NCI-H2196 treated with DMSO at 0.1 percent for 48 hours (cell line): ENCODE data around the gene CCDC88B.
"Not testable (repeated sequence)": the region's sequence is repeated elsewhere in the genome, so short reads cannot be mapped to it uniquely, and the experiment has no call there.

Experiments
- DNase-seq: peaks from one replicate; lab custom pipeline; 2025; ENCODE audit not compliant: unreplicated experiment; lab: John Stamatoyannopoulos, UW

The CCDC88B gene

DNA sequence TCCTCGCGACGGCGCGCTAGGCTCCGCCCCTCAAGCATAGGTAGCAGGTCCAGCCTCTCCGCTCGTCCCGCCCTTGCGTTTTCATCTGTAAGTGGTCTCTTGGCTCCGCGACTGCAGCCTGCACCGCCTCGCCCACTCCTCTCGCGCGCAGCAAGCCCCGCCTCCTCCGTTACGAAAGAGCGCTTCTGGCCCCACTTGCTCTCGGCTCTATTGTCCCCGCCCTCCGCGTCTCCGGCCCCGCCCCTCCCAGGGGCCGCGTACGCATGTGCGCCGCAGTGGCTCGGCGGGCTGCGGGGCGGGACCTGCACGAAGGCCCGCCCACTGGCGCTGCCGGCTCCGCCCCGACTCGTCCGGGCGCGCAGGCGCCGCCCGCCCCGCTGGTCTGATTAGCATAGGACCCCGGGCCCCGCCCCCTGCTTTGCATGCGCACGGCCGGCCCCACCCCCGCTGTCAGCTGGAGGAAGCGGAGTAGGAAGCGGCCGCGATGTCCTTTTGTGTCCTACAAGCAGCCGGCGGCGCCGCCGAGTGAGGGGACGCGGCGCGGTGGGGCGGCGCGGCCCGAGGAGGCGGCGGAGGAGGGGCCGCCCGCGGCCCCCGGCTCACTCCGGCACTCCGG lies 34.8 kb upstream of the CCDC88B start, which contains the start of gene ESRRA:
ESRRA (plus strand) TSS at position 450 of the 616 bp plus-strand sequence. CDS start 1,656 bp downstream, outside the sequence.
- peak; percentile 100 for DNase-seq

DNA sequence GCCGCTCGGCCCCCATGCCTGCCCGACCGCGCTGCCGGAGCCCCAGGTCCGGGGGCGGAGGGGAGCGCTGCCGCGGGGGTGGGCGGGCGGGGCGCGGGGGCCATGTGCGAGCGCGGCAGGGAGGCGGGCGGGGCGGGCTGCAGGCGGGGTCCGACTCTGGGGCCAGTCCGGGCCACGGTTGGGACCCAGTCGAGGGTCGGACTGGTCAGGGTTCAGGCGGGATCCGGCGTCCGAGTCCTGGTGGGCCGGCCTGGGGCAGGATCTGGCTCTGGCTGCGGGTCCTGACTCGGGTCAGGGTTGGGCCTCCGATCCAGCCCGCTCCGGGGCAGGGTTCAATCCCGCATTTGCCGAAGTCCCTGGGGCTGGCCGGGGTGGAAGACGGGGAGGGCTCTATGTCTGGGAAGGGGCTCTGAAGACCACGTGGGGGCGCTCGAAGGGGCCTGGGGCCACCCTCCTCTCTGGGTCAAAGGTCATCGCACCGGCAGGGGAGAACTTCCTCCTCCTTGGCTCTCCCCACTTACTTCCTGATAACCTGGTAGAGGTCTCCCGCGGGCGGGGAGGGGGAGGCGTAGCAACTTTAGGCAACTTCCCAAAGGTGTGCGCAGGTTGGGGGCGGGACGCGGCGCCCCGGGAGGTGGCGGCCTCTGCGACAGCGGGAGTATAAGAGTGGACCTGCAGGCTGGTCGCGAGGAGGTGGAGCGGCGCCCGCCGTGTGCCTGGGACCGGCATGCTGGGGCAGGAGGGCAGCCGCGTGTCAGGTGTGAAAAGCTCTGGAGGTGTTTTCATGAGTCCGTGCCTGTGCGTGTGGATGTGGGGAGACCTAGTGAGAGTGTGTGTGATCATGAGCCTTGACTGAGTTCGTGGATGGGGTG lies 34.1 kb upstream of the CCDC88B start:
- peak; percentile 40 for DNase-seq

DNA sequence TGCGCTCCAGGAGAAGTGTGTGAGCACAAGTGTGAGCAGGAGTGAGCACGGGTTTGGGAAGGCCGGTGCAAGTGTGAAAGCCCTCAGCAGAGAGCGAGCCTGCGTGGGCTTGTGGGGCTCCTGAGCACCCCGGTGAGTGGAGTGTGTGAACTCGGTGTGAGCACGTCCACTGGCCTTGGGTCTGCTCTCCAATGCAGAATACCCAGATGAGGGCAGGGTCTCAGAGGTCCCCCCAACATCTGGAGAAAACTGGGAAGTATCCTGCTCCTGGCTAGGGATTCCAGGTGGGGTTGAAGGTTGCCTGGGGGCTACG lies 33.5 kb upstream of the CCDC88B start:
- DNase-seq, result no peak

DNA sequence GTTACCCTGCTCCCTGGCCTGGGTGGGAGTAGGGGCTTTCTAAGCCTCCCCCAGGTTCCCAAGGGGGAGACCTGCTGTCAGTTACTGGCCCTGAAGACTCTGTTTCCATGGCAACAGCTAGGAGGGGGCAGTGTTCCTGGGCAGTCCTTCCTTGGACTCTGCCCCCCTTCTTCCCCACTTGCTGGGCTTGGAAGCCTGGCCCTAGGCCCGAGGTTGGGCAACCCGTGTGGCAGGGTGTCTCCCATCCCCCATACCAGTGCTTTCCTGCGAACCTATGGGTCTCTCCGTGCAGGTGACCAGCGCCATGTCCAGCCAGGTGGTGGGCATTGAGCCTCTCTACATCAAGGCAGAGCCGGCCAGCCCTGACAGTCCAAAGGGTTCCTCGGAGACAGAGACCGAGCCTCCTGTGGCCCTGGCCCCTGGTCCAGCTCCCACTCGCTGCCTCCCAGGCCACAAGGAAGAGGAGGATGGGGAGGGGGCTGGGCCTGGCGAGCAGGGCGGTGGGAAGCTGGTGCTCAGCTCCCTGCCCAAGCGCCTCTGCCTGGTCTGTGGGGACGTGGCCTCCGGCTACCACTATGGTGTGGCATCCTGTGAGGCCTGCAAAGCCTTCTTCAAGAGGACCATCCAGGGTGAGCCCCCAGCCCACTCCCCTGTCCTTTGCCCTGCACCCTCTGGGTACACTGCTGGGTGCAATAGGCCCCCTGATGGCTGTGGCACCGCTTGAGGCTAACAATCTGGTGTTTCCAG lies 33.0 kb upstream of the CCDC88B start:
- DNase-seq, result no peak

GRCh38 chr11:64307795-64308194 lies 32.2 kb upstream of the CCDC88B start:
- DNase-seq, result not testable (repeated sequence)

- no peak for DNase-seq
These were observed 27.1 kb upstream of the CCDC88B start for GRCh38 chr11:64312947-64313346.

GRCh38 chr11:64313491-64314145 lies 26.4 kb upstream of the CCDC88B start:
- DNase-seq, result no peak

DNA sequence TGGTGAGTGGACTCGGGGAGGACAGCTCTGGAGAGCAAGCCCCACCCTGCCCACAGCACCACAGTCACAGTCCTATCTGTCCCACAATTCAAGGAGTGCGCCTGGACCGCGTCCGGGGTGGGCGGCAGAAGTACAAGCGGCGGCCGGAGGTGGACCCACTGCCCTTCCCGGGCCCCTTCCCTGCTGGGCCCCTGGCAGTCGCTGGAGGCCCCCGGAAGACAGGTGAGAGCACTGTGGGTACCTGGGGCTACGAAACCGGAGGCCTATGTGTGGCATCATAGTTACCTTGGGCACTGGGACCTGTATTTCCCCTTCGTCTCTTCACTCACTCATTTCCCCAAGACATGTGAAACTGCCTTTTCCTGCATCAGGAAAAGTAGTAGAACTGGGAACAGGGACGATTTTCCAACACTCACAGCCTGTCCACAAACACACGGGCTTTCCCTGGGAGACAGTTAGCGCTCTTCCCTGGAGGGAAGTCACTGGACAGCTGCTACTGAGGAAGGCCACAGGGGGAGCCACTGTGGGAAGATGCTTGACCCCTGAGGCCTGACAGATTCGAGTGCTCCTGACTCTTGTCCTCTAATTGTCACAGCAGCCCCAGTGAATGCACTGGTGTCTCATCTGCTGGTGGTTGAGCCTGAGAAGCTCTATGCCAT lies 25.7 kb upstream of the CCDC88B start:
- no peak for DNase-seq

- DNase-seq, result no peak
These were observed 25.0 kb upstream of the CCDC88B start for GRCh38 chr11:64314805-64315561.

DNA sequence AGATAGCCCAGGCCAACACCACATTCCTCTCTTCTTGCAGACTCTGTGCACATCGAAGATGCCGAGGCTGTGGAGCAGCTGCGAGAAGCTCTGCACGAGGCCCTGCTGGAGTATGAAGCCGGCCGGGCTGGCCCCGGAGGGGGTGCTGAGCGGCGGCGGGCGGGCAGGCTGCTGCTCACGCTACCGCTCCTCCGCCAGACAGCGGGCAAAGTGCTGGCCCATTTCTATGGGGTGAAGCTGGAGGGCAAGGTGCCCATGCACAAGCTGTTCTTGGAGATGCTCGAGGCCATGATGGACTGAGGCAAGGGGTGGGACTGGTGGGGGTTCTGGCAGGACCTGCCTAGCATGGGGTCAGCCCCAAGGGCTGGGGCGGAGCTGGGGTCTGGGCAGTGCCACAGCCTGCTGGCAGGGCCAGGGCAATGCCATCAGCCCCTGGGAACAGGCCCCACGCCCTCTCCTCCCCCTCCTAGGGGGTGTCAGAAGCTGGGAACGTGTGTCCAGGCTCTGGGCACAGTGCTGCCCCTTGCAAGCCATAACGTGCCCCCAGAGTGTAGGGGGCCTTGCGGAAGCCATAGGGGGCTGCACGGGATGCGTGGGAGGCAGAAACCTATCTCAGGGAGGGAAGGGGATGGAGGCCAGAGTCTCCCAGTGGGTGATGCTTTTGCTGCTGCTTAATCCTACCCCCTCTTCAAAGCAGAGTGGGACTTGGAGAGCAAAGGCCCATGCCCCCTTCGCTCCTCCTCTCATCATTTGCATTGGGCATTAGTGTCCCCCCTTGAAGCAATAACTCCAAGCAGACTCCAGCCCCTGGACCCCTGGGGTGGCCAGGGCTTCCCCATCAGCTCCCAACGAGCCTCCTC lies 24.1 kb upstream of the CCDC88B start:
- not testable (repeated sequence) for DNase-seq

DNA sequence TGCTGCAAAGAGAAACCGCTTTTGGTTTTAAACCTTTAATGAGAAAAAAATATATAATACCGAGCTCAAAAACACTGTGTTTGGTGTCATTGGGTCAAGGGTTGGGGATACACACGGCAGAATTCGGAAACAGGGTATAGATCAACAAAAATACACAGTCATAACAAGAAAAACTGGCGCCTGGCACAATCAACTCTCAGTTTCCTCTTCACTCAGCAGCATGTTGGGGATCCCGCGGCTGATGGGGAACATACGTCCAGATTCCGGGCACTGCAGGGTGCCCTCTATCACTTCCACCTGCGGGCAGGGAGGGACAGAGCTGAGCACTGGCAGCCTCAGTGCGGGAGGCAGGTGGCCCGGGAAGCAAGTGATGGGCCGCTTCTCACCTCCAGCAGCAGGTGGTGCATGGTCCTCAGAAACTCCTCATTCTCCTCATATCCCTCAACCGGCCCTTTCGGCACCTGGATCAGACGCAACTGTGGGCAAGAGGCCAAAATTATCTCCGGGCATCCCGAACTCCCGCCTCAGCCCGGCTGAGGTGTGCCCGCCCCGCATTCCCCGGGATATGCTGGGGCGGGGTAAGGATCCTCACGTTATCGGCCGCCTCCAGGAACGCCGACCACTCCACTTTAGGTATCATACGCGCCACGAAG lies 23.2 kb upstream of the CCDC88B start:
- peak; percentile 49 for DNase-seq

GRCh38 chr11:64317325-64317960 lies 22.6 kb upstream of the CCDC88B start, which contains the start of gene TRMT112:
TRMT112 (minus strand) TSS chr11:64317559; CDS start chr11:64317526, 33 bp downstream.
- peak; percentile 98 for DNase-seq

- peak; percentile 92 for DNase-seq
These were observed 21.8 kb upstream of the CCDC88B start, which contains the start of gene PRDX5 for GRCh38 chr11:64317961-64318765. PRDX5 (plus strand) TSS chr11:64318121; CDS start chr11:64318216, 95 bp downstream.

DNA sequence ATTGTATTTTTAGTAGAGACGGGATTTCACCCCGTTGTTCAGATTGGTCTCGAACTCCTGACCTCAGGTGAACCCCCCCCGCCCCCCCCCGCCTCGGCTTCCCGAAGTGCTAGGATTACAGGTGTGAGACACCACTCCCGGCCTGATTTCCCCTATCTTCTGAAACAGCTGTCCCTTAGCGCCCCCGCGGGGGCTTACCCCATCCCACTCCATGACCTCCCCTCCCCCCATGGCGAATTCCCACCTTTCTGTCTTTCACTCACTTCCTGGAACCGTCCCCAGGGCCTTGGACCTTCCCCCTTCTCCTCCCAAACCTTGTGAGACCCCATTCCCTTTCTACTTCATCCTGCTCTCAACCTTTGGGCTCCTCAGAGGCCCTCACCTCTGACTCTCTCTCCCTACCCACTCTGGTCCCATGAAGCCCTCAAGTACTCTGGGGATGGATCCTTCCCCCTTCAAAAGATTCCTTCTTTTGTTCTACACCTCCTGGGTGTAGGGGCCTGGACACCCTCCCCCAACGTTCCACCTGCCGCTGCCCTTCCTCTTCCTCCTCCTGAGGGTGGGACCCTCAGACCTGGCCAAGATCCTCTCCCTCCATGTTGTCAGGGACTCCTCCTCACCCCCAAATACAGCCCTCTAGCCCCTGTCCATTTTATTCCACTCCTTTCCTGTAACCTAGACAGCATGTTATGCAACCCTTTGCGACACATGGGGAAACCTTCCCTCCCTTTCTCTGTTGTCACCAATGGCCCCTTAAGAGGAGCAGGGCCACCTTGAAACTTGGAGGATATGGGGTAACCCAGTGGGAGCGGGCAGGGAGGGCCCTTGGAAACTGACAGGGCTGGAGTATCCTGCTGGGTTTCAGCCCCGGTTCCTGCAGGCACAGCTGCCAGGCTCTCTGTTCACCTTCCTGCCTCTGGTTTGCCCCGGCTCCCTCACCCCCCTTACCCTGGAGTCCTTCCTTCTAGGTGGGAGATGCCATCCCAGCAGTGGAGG lies 20.9 kb upstream of the CCDC88B start:
- no peak for DNase-seq

- DNase-seq, result no peak
These were observed 19.4 kb upstream of the CCDC88B start for GRCh38 chr11:64320556-64320955.

DNA sequence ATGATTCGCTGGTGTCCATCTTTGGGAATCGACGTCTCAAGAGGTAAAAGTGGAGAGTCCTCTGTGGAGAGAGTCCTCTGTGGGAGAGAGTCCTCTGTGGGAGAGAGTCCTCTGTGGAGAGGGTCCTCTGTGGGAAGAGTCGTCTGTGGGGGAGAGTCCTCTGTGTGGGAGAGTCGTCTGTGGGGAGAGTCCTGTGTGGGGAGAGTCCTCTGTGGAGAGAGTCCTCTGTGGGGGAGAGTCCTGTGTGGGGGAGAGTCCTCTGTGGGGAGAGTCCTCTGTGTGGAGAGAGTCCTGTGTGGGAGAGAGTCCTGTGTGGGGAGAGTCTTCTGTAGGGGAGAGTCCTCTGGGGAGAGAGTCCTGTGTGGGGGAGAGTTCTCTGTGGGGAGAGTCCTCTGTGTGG lies 19.0 kb upstream of the CCDC88B start:
- no peak for DNase-seq
